GM21360 (cell line): ENCODE measurements around the gene PLAC8L1.

Experiments used
- ATAC-seq: cut with Tn5 transposase; IDR thresholded peaks from one replicate; pipeline ENCODE4 v1.9.1; 2021; ENCODE audit warnings: mild to moderate bottlenecking, moderate library complexity; ENCODE audit not compliant: unreplicated experiment

Gene PLAC8L1

GRCh38 chr5:146047396-146047795 lies 58.0 kb downstream of the PLAC8L1 start:
- no peak for ATAC-seq

- ATAC-seq: no peak
These were observed 61.7 kb downstream of the PLAC8L1 start for GRCh38 chr5:146043722-146044121.

DNA sequence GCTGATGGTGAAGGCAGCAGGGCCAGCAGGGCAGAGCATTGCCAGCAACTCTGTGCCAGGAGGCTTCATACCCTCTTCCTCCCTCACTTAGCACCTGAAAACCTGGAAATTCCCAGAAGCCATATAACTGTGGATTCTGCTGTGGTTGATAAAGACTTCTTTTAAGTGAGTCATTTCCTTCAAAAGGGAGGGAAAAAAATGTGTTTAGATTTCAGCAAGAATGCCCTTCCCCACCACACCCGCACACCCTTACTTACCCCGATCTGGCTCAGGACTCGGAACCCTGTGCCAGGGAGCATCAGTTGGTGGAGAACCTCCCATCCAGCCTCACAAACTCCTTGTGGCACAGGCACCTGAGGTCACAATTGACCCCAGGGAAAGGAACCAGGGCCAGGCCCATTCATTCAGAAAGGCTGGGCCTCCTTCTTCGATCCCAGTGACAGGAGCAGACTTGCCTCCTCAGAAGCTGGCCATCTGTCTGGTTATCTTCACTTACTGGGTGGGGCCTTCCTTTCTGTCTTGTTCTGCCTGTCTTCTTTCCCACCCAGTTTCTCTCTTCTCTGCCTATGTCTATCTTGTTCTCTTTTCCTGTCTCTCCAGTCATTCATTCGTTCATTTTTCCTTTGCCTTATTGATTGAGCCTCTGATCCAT lies 62.6 kb downstream of the PLAC8L1 start:
- ATAC-seq: no peak

- peak; percentile 65 for ATAC-seq
These were observed 64.1 kb downstream of the PLAC8L1 start for GRCh38 chr5:146041180-146041789.

- no peak for ATAC-seq
These were observed 64.8 kb downstream of the PLAC8L1 start for GRCh38 chr5:146040527-146040926.

- no peak for ATAC-seq
These were observed 66.0 kb downstream of the PLAC8L1 start for GRCh38 chr5:146039420-146039819.

- ATAC-seq: no peak
These were observed 70.8 kb downstream of the PLAC8L1 start for GRCh38 chr5:146034605-146035004.
